Liver (tissue), 2 donors: ENCODE results near the gene IQCE.

Source experiments
- TF ChIP-seq, protein P1 (sequence below): IDR thresholded peaks from 2 replicates; pipeline ENCODE4 v1.6.1; 2016; ENCODE audit warnings: antibody characterized with exemption, mild to moderate bottlenecking
- TF ChIP-seq, protein P2 (sequence below): fragments of 150-350 bp; IDR thresholded peaks from 2 replicates; pipeline ENCODE4 v1.5.1; 2017; ENCODE audit warnings: improper control_type of control experiment, low read depth, low read length; ENCODE audit not compliant: missing input control
- donor health status: healthy.

DNA sequence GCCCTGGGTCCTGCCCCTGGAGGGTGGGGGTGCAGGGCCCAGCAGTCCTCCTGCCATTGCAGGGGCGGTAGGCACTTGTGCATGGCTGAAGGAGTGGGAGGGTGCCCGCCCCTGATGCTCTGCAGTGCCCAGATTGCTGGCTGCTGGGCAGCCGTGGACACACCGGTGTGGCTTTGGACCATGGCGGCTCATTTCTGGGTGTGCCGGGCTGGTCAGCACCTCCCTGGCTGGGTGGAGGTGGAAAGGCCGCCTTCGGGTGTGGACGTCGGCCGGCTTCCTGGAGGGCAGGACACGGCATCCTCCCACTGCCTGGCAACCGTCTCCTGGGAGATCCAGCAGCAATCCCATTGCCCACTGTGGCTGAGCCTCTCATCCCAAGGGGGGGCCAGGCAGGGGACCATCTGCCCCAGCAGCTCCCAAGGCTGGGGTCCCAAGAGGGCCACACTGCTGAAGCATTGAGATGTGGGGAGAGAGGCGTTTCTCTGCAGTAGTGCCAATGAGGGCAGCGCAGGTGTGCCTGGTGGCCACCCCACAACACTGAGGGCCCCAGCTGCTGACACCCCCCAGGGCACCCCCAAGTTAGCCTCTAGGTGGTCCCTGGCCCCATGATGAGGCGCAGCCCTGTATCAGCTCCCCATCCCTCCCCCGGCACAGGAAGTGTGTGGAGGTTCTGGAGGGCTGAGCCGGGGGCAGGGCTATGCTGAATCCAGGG is 85.9 kb downstream of the IQCE start:
- TF ChIP-seq, protein P1, sequence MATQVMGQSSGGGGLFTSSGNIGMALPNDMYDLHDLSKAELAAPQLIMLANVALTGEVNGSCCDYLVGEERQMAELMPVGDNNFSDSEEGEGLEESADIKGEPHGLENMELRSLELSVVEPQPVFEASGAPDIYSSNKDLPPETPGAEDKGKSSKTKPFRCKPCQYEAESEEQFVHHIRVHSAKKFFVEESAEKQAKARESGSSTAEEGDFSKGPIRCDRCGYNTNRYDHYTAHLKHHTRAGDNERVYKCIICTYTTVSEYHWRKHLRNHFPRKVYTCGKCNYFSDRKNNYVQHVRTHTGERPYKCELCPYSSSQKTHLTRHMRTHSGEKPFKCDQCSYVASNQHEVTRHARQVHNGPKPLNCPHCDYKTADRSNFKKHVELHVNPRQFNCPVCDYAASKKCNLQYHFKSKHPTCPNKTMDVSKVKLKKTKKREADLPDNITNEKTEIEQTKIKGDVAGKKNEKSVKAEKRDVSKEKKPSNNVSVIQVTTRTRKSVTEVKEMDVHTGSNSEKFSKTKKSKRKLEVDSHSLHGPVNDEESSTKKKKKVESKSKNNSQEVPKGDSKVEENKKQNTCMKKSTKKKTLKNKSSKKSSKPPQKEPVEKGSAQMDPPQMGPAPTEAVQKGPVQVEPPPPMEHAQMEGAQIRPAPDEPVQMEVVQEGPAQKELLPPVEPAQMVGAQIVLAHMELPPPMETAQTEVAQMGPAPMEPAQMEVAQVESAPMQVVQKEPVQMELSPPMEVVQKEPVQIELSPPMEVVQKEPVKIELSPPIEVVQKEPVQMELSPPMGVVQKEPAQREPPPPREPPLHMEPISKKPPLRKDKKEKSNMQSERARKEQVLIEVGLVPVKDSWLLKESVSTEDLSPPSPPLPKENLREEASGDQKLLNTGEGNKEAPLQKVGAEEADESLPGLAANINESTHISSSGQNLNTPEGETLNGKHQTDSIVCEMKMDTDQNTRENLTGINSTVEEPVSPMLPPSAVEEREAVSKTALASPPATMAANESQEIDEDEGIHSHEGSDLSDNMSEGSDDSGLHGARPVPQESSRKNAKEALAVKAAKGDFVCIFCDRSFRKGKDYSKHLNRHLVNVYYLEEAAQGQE: no peak
- TF ChIP-seq, protein P2, sequence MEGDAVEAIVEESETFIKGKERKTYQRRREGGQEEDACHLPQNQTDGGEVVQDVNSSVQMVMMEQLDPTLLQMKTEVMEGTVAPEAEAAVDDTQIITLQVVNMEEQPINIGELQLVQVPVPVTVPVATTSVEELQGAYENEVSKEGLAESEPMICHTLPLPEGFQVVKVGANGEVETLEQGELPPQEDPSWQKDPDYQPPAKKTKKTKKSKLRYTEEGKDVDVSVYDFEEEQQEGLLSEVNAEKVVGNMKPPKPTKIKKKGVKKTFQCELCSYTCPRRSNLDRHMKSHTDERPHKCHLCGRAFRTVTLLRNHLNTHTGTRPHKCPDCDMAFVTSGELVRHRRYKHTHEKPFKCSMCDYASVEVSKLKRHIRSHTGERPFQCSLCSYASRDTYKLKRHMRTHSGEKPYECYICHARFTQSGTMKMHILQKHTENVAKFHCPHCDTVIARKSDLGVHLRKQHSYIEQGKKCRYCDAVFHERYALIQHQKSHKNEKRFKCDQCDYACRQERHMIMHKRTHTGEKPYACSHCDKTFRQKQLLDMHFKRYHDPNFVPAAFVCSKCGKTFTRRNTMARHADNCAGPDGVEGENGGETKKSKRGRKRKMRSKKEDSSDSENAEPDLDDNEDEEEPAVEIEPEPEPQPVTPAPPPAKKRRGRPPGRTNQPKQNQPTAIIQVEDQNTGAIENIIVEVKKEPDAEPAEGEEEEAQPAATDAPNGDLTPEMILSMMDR: no peak
